Lower lobe of right lung (tissue), 2 donors: ENCODE data around the gene ITPK1. TPM values are rescaled to one million over a fixed set of nuclear protein-coding genes. Genes with fewer than 3 reads are reported as not detected.

Experiments
- ATAC-seq, 2 donors: fragments of 200-7000 bp; cut with Tn5 transposase; one replicate each; pipeline ENCODE4 v1.9.1; 2020 to 2022; ENCODE audit warnings: mild to moderate bottlenecking in 2 of 2, moderate library complexity in 2 of 2
- DNase-seq: peaks from one replicate; pipeline ENCODE4 v3.0.0-alpha.2; 2020
- H3K27ac ChIP-seq: fragments of 200-600 bp; one replicate; pipeline ENCODE4 v1.8.0; 2022
- H3K27me3 ChIP-seq: fragments of 200-600 bp; one replicate; pipeline ENCODE4 v1.8.0; 2022; ENCODE audit warnings: low read depth
- H3K36me3 ChIP-seq: fragments of 200-600 bp; one replicate; pipeline ENCODE4 v1.8.0; 2022; ENCODE audit warnings: mild to moderate bottlenecking
- H3K4me1 ChIP-seq: fragments of 200-600 bp; one replicate; pipeline ENCODE4 v1.8.0; 2022
- H3K4me3 ChIP-seq: fragments of 200-600 bp; one replicate; pipeline ENCODE4 v1.8.0; 2022; ENCODE audit warnings: mild to moderate bottlenecking
- H3K9me3 ChIP-seq: fragments of 200-600 bp; one replicate; pipeline ENCODE4 v1.8.0; 2022
- CTCF ChIP-seq: fragments of 200-600 bp; IDR thresholded peaks from one replicate; pipeline ENCODE4 v1.8.0; 2022; ENCODE audit warnings: antibody characterized with exemption, mild to moderate bottlenecking
- intact Hi-C: fragments of 100-400 bp; cut with DNase I; formaldehyde crosslinking; loops from one replicate; pipeline ENCODE4 v1.11.0; 2022
- total RNA-seq: library from RNA; stranded (reverse); fragmentation: NEBNext Ultra II Directional; extraction: Animal tissue kit (Norgen Biotek cat#: 25700); gene quantifications from one replicate; pipeline ENCODE4 v1.2.1, GENCODE V29; 2021
- donor health status: DM: no; HTN: yes; CAD: no; lungs with severe emphysema.

The ITPK1 gene
- total RNA-seq, 1 donor from 2014 or later, result 129 TPM

DNA sequence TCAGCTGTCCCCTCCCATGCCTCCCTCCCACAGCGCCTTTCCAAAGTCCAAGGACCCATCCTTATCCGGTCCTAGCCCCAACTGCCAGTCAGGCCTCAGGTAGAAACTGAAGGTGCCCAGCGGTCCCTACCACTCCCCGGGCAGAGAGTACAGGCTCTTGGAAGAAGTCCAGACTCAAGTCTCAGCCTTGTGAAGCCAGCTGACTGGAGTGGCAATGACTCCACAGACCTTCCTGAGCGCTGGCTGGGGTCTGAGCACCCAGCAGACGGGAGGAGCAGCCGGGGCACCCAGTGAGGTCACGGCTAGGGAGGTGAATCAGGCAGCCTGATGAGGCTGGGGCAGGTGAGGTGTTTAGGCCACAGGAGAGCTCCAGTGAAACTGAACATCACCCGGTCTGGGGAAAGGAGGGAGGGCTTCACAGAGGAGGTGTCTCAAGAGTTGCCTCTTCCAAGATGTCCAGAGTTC is 60.0 kb downstream of the ITPK1 start:
- no peak for TF ChIP-seq CTCF
- H3K36me3 ChIP-seq, result no peaks in the 10 kb centered on the region
- H3K4me1 ChIP-seq, result peaks cover 27% of the 10 kb centered on the region
- no peak overlapping the region for H3K4me3 ChIP-seq
- no peaks in the 10 kb centered on the region for H3K9me3 ChIP-seq
- H3K27me3 ChIP-seq, result no peaks in the 10 kb centered on the region
- peak; percentile 49 to 75 for ATAC-seq
- H3K27ac ChIP-seq, result no peak overlapping the region
- intact Hi-C loops, result no loop called here
- no peak for DNase-seq

- Histone ChIP-seq H3K27ac (no peak overlapping the region), H3K9me3 (no peaks in the 10 kb centered on the region), H3K36me3 (no peaks in the 10 kb centered on the region), H3K4me3 (no peak overlapping the region), H3K4me1 (peaks cover 25% of the 10 kb centered on the region), H3K27me3 (no peaks in the 10 kb centered on the region)
- no peak for DNase-seq
- no peak for TF ChIP-seq CTCF
- intact Hi-C loops, result no loop called here
- no peak for ATAC-seq
Observed at GRCh38 chr14:93054876-93055275, 60.8 kb downstream of the ITPK1 start.

DNA sequence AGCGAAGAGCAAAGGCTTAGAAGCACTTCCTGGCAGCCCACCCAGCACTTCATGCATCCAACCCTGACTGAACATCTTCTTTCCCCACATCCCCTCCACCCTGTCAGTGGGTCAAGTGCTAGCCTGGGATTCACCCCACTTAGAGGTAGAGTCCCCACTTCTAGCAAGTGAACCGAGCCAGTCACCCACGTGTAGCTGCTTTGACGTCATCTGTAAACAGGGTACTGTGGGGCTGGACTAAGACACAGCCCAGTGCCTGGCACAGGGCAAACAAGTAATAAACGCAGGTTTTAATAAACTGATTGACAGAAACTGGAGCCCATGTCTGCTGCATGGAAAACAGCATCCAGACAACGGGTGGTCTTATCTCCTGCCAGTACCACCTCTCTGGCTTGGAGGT is 61.7 kb downstream of the ITPK1 start:
- TF ChIP-seq CTCF, result no peak
- no peak overlapping the region for H3K27ac ChIP-seq
- intact Hi-C loops, result no loop called here
- no peak overlapping the region for H3K4me3 ChIP-seq
- no peaks in the 10 kb centered on the region for H3K36me3 ChIP-seq
- no peaks in the 10 kb centered on the region for H3K9me3 ChIP-seq
- no peaks in the 10 kb centered on the region for H3K27me3 ChIP-seq
- ATAC-seq (no peak), DNase-seq (no peak)
- H3K4me1 ChIP-seq, result peaks cover 32% of the 10 kb centered on the region

DNA sequence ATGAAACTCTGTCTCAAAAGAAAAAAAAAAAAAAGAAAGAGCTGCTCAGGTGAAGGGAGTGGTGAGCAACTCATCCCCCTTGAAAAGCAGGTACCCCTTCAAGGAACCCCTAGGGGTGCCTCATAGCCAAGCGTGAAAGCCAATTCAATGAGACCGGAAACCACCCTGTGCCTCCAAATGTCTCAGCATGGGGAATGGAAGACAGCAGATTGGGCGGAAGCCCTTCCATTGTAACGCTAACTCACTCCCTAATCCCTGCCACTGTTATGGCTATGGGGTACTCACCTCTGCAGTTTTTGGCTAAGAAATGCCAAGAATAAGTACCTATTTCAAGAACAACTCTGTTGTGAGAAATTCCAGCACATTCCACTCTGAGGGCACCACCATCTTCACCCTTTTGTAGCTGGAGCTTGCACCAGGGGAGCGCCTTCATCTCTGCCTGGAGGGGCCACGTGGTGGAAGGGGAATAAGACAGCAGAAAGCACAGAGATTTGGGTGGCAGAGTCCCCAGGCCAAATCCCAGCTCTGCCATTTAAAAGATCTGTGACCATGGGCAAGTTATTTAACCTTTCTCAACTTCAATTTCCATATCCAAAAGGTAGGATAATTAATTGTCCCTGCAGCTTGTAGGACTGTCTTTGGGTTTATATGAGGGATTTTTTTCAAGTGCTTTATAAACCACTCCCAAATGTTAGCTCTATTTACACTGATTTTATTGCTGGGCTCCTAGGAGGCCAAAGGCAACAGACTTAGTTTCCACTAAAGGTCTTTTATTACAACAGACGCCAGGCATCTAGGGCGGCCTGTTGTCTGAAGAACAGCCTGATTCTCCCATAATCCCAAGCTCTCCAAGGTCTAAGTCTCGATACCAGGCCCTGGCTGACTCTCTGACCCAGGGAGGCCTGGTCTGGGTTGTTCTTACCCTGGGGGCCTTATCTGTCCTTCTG is 63.9 kb downstream of the ITPK1 start:
- intact Hi-C loops, result no loop called here
- ATAC-seq, result no peak
- DNase-seq, result no peak
- H3K4me3 ChIP-seq, result no peak overlapping the region
- H3K36me3 ChIP-seq, result no peaks in the 10 kb centered on the region
- H3K27me3 ChIP-seq, result no peaks in the 10 kb centered on the region
- no peaks in the 10 kb centered on the region for H3K9me3 ChIP-seq
- H3K27ac ChIP-seq, result no peak overlapping the region
- H3K4me1 ChIP-seq, result peaks cover 29% of the 10 kb centered on the region
- TF ChIP-seq CTCF, result no peak

- Histone ChIP-seq H3K27ac (no peak overlapping the region), H3K4me3 (no peak overlapping the region), H3K9me3 (no peaks in the 10 kb centered on the region), H3K4me1 (peaks cover 28% of the 10 kb centered on the region), H3K36me3 (no peaks in the 10 kb centered on the region), H3K27me3 (no peaks in the 10 kb centered on the region)
- no peak for TF ChIP-seq CTCF
- ATAC-seq (no peak), DNase-seq (no peak)
- intact Hi-C loops, result no loop called here
Observed at GRCh38 chr14:93050761-93051160, 65.0 kb downstream of the ITPK1 start.
